Astrocyte (in vitro differentiated cells and primary cell): ENCODE measurements around the gene STKLD1.

ENCODE experiments used
- CTCF ChIP-seq: IDR thresholded peaks from 2 replicates; pipeline ENCODE4 v1.5.1; 2011; ENCODE audit warnings: low read depth, mild to moderate bottlenecking, inconsistent platforms, low read length, moderate library complexity; ENCODE audit not compliant: insufficient read depth
- EZH2 ChIP-seq: IDR thresholded peaks from 2 replicates; pipeline ENCODE4 v1.6.1; 2012; ENCODE audit warnings: mild to moderate bottlenecking, low read length, inconsistent platforms; ENCODE audit not compliant: insufficient read depth

GRCh38 chr9:133400292-133400691 is 24.1 kb downstream of the STKLD1 start:
- TF ChIP-seq CTCF (no peak), EZH2 (no peak)
